Liver (tissue), 3 donors: Measurements from ENCODE around the gene VWCE.

Experiments used
- CTCF ChIP-seq: fragments of 150-350 bp; IDR thresholded peaks from 2 replicates; pipeline ENCODE4 v1.5.1; 2017; ENCODE audit warnings: improper control_type of control experiment, low read depth, low read length; ENCODE audit not compliant: missing input control
- GABPA ChIP-seq, 2 donors: IDR thresholded peaks in 1 of 2; conservative IDR thresholded peaks in 1 of 2; 2 replicates each; pipeline ENCODE4 v1.6.1; 2016; ENCODE audit warnings: antibody characterized with exemption in 2 of 2, mild to moderate bottlenecking in 1 of 2, moderate library complexity in 1 of 2
- MAX ChIP-seq: IDR thresholded peaks from 2 replicates; pipeline ENCODE4 v1.6.1; 2016; ENCODE audit warnings: antibody characterized with exemption
- NR2F2 ChIP-seq: IDR thresholded peaks from 2 replicates; pipeline ENCODE4 v1.6.1; 2016; ENCODE audit warnings: antibody characterized with exemption
- REST ChIP-seq: IDR thresholded peaks from 2 replicates; pipeline ENCODE4 v1.6.1; 2016; ENCODE audit warnings: antibody characterized with exemption, mild to moderate bottlenecking
- SP1 ChIP-seq: IDR thresholded peaks from 2 replicates; pipeline ENCODE4 v1.6.1; 2018; ENCODE audit warnings: antibody characterized with exemption, mild to moderate bottlenecking
- TAF1 ChIP-seq: conservative IDR thresholded peaks from 2 replicates; pipeline ENCODE4 v1.6.1; 2016; ENCODE audit warnings: antibody characterized with exemption, mild to moderate bottlenecking
- donor health status: healthy.
- donor health status: healthy.

GRCh38 chr11:61258546-61258945 is 36.6 kb downstream of the VWCE start:
- TF ChIP-seq GABPA (IDR thresholded peaks at IDR 0.05 in 1 of 2, conservative IDR thresholded peaks at IDR 0.05 in 1 of 2), result no peak
- no peak for TF ChIP-seq CTCF
- TF ChIP-seq MAX, result no peak
- TF ChIP-seq NR2F2, result no peak
- no peak for TF ChIP-seq TAF1
- TF ChIP-seq REST, result no peak
- TF ChIP-seq SP1, result no peak
